H9 (cell line): Measurements from ENCODE around the gene TNFAIP2. TPM values are rescaled to one million over a fixed set of nuclear protein-coding genes. Genes with fewer than 3 reads are reported as not detected.

Experiments used
- DNase-seq: peaks from one replicate; pipeline ENCODE4 v3.0.0-alpha.2; 2017
- H2AFZ ChIP-seq: one replicate; pipeline ENCODE4 v1.6.1; 2013; ENCODE audit warnings: mild to moderate bottlenecking, low read length, control low read depth, moderate library complexity
- H2AK5ac ChIP-seq: 2 replicates; pipeline ENCODE4 v1.6.1; 2013; ENCODE audit warnings: low read length, control low read depth, mixed read lengths; ENCODE audit not compliant: insufficient read length
- H2BK120ac ChIP-seq: one replicate; pipeline ENCODE4 v1.6.1; 2013; ENCODE audit warnings: low read depth, mild to moderate bottlenecking, low read length, control low read depth, inconsistent platforms; ENCODE audit not compliant: poor library complexity, severe bottlenecking
- H2BK12ac ChIP-seq: 2 replicates; pipeline ENCODE4 v1.6.1; 2013; ENCODE audit warnings: low read length, control low read depth, mixed read lengths, low read depth; ENCODE audit not compliant: insufficient read length
- H2BK15ac ChIP-seq: 2 replicates; pipeline ENCODE4 v1.6.1; 2013; ENCODE audit warnings: low read depth, low read length, control low read depth
- H2BK20ac ChIP-seq: one replicate; pipeline ENCODE4 v1.6.1; 2013; ENCODE audit warnings: low read depth, mild to moderate bottlenecking, low read length, control low read depth, inconsistent platforms; ENCODE audit not compliant: poor library complexity, severe bottlenecking
- H2BK5ac ChIP-seq: 2 replicates; pipeline ENCODE4 v1.6.1; 2013; ENCODE audit warnings: low read length, control low read depth, mixed read lengths; ENCODE audit not compliant: insufficient read length
- H3K14ac ChIP-seq: 2 replicates; pipeline ENCODE4 v1.6.1; 2013; ENCODE audit warnings: low read length, control low read depth; ENCODE audit not compliant: insufficient read depth
- H3K18ac ChIP-seq: 2 replicates; pipeline ENCODE4 v1.6.1; 2013; ENCODE audit warnings: low read depth, mild to moderate bottlenecking, mixed read lengths, low read length, control low read depth; ENCODE audit not compliant: insufficient read length
- H3K23ac ChIP-seq: 2 replicates; pipeline ENCODE4 v1.6.1; 2013; ENCODE audit warnings: low read length, control low read depth, mixed read lengths, low read depth; ENCODE audit not compliant: insufficient read length
- H3K23me2 ChIP-seq: 2 replicates; pipeline ENCODE4 v1.6.1; 2013; ENCODE audit warnings: low read depth, mild to moderate bottlenecking, mixed read lengths, low read length, control low read depth; ENCODE audit not compliant: insufficient read length, poor library complexity, severe bottlenecking
- H3K27ac ChIP-seq: 2 replicates; pipeline ENCODE4 v1.5.1; 2013; ENCODE audit warnings: low read length, control low read depth, mixed read lengths, low read depth; ENCODE audit not compliant: insufficient read length
- H3K27me3 ChIP-seq: 2 replicates; pipeline ENCODE4 v1.6.1; 2013; ENCODE audit warnings: low read length, control low read depth, inconsistent platforms; ENCODE audit not compliant: insufficient read depth
- H3K4ac ChIP-seq: 2 replicates; pipeline ENCODE4 v1.6.1; 2013; ENCODE audit warnings: low read depth, mild to moderate bottlenecking, control low read depth, inconsistent platforms, low read length, moderate library complexity
- H3K4me1 ChIP-seq: 2 replicates; pipeline ENCODE4 v1.6.1; 2013; ENCODE audit warnings: low read length, control low read depth, inconsistent platforms; ENCODE audit not compliant: insufficient read depth
- H3K4me2 ChIP-seq: 2 replicates; pipeline ENCODE4 v1.6.1; 2013; ENCODE audit warnings: low read length, control low read depth, mixed read lengths; ENCODE audit not compliant: insufficient read length, insufficient read depth
- H3K56ac ChIP-seq: 2 replicates; pipeline ENCODE4 v1.6.1; 2013; ENCODE audit warnings: low read depth, mild to moderate bottlenecking, mixed read lengths, low read length, control low read depth; ENCODE audit not compliant: insufficient read length
- H3K79me1 ChIP-seq: 2 replicates; pipeline ENCODE4 v1.6.1; 2013; ENCODE audit warnings: low read depth, mild to moderate bottlenecking, moderate library complexity, low read length, control low read depth, inconsistent platforms; ENCODE audit not compliant: insufficient read depth, poor library complexity, severe bottlenecking
- H3K79me2 ChIP-seq: 2 replicates; pipeline ENCODE4 v1.6.1; 2013; ENCODE audit warnings: low read length, control low read depth, inconsistent platforms; ENCODE audit not compliant: insufficient read depth
- H3K9ac ChIP-seq: 2 replicates; pipeline ENCODE4 v1.6.1; 2013; ENCODE audit warnings: low read length, control low read depth, mixed read lengths; ENCODE audit not compliant: insufficient read length; ENCODE audit errors: extremely low read depth
- H3K9me3 ChIP-seq: one replicate; pipeline ENCODE4 v1.6.1; 2013; ENCODE audit warnings: low read depth, low read length, inconsistent platforms; ENCODE audit not compliant: control insufficient read depth
- H3T11ph ChIP-seq: one replicate; pipeline ENCODE4 v1.6.1; 2013; ENCODE audit warnings: mild to moderate bottlenecking, low read length, control low read depth, inconsistent platforms
- H4K20me1 ChIP-seq: one replicate; pipeline ENCODE4 v1.6.1; 2013; ENCODE audit not compliant: control insufficient read depth, insufficient read length, insufficient read depth
- H4K5ac ChIP-seq: 2 replicates; pipeline ENCODE4 v1.6.1; 2013; ENCODE audit warnings: low read depth, mild to moderate bottlenecking, mixed read lengths, low read length, control low read depth; ENCODE audit not compliant: insufficient read length
- H4K8ac ChIP-seq: replicated peaks from 2 replicates; pipeline ENCODE4 v1.6.1; 2013; ENCODE audit warnings: low read length, control low read depth, mixed read lengths, low read depth; ENCODE audit not compliant: insufficient read length
- H4K91ac ChIP-seq: 2 replicates; pipeline ENCODE4 v1.6.1; 2013; ENCODE audit warnings: low read depth, mild to moderate bottlenecking, moderate library complexity, mixed read lengths, low read length, control low read depth; ENCODE audit not compliant: insufficient read length
- H3K27ac Mint-ChIP-seq, 3 experiments: 2 replicates in 2 of 3; 3 replicates in 1 of 3; pipeline ENCODE4 v1.8.0; 2020 to 2021; ENCODE audit warnings: mixed read lengths in 3 of 3, mild to moderate bottlenecking in 1 of 3, moderate library complexity in 1 of 3
- H3K27me3 Mint-ChIP-seq: 2 replicates; pipeline ENCODE4 v1.8.0; 2021; ENCODE audit warnings: low read depth, mild to moderate bottlenecking, moderate library complexity, mixed read lengths
- H3K36me3 Mint-ChIP-seq, 3 experiments: 2 replicates in 2 of 3; 3 replicates in 1 of 3; pipeline ENCODE4 v1.8.0; 2020 to 2021; ENCODE audit warnings: low read depth in 3 of 3, mixed read lengths in 3 of 3; ENCODE audit not compliant: insufficient read depth in 1 of 3
- H3K4me1 Mint-ChIP-seq, 2 experiments: 2 replicates each; pipeline ENCODE4 v1.8.0; 2020; ENCODE audit warnings: mixed read lengths in 2 of 2
- H3K4me3 Mint-ChIP-seq, 2 experiments: 2 replicates in 1 of 2; 3 replicates in 1 of 2; pipeline ENCODE4 v1.8.0; 2020 to 2021; ENCODE audit warnings: mild to moderate bottlenecking in 2 of 2, mixed read lengths in 2 of 2, moderate library complexity in 1 of 2
- H3K9me3 Mint-ChIP-seq, 2 experiments: 2 replicates in 1 of 2; 3 replicates in 1 of 2; pipeline ENCODE4 v1.8.0; 2020; ENCODE audit warnings: mild to moderate bottlenecking in 2 of 2, mixed read lengths in 2 of 2, moderate library complexity in 1 of 2
- WGBS: extraction: QIAGEN DNeasy Blood & Tissue Kit; methylation state at CpG from one replicate; pipeline ENCODE4 v1.1.7; 2013; ENCODE audit warnings: missing lambda C conversion rate, low lambda C conversion rate, mixed read lengths; ENCODE audit not compliant: insufficient read length; ENCODE audit errors: extremely low coverage; 5-methylcytosine and 5-hydroxymethylcytosine counted together
- total RNA-seq: library from RNA; stranded (reverse); gene quantifications from 2 replicates; pipeline ENCODE4 v1.2.1, GENCODE V29; 2021
- TF ChIP-seq, protein P1 (sequence below): fragments of 200-600 bp; sonication (generic); conservative IDR thresholded peaks from 3 replicates; pipeline ENCODE4 v1.8.0; 2021; ENCODE audit warnings: antibody characterized with exemption, mild to moderate bottlenecking

TNFAIP2 gene
- total RNA-seq, 1 experiment from 2014 or later = 29.3 TPM

- Histone ChIP-seq H3K79me1 (no peaks in the 10 kb centered on the region), H2BK12ac (no peak overlapping the region), H2BK15ac (no peak overlapping the region), H2BK120ac (no peak overlapping the region), H2BK5ac (no peak overlapping the region), H3K79me2 (no peaks in the 10 kb centered on the region), H3K9ac (no peak overlapping the region), H3K27me3 (no peaks in the 10 kb centered on the region), H3K23ac (no peak overlapping the region), H4K5ac (no peak overlapping the region), H3K23me2 (no peaks in the 10 kb centered on the region), H3K14ac (no peak overlapping the region), H3K4me1 (no peaks in the 10 kb centered on the region), H3K27ac (no peak overlapping the region), H4K20me1 (peaks cover 6% of the 10 kb centered on the region), H4K8ac (no peak overlapping the region), H2AK5ac (no peak overlapping the region), H3K4ac (no peak overlapping the region), H4K91ac (no peak overlapping the region), H3K56ac (no peak overlapping the region), H3K4me2 (no peak overlapping the region), H3T11ph (no peak overlapping the region), H2BK20ac (no peak overlapping the region), H2AFZ (no peak overlapping the region), H3K18ac (no peak overlapping the region), H3K9me3 (no peaks in the 10 kb centered on the region)
- Mint-ChIP-seq H3K9me3 (no peaks in the 10 kb centered on the region; a peak in 1 of 5 replicates), H3K4me3 (no peak overlapping the region), H3K36me3 (peaks cover 9 to 21% (median 16%) of the 10 kb centered on the region in 3 experiments; a peak in 6 of 7 replicates), H3K4me1 (peaks cover 4 to 16% of the 10 kb centered on the region in 2 experiments; a peak in 3 of 4 replicates), H3K27ac (no peak overlapping the region), H3K27me3 (peaks cover 31% of the 10 kb centered on the region)
- no peak for DNase-seq
- WGBS = no CpG with 5 or more reads among the region's 12 CpGs
- TF ChIP-seq, protein P1, sequence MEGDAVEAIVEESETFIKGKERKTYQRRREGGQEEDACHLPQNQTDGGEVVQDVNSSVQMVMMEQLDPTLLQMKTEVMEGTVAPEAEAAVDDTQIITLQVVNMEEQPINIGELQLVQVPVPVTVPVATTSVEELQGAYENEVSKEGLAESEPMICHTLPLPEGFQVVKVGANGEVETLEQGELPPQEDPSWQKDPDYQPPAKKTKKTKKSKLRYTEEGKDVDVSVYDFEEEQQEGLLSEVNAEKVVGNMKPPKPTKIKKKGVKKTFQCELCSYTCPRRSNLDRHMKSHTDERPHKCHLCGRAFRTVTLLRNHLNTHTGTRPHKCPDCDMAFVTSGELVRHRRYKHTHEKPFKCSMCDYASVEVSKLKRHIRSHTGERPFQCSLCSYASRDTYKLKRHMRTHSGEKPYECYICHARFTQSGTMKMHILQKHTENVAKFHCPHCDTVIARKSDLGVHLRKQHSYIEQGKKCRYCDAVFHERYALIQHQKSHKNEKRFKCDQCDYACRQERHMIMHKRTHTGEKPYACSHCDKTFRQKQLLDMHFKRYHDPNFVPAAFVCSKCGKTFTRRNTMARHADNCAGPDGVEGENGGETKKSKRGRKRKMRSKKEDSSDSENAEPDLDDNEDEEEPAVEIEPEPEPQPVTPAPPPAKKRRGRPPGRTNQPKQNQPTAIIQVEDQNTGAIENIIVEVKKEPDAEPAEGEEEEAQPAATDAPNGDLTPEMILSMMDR = no peak
Observed at GRCh38 chr14:103129301-103130016, 6.2 kb downstream of the TNFAIP2 start.
